Effector memory CD4-positive, alpha-beta T cell (primary cell): ENCODE results near the gene CDC42BPB.
"Not testable (repeated sequence)": the region's sequence is repeated elsewhere in the genome, so short reads cannot be mapped to it uniquely, and the experiment has no call there.

Experiments
- DNase-seq, 3 donors: peaks; one replicate each; pipeline ENCODE4 v3.0.0-alpha.2; 2020
- H3K27ac ChIP-seq: 2 replicates; pipeline ENCODE4 v1.7.0; 2013; ENCODE audit warnings: mild to moderate bottlenecking, low read length, moderate library complexity; ENCODE audit not compliant: insufficient read depth, poor library complexity, severe bottlenecking
- H3K27me3 ChIP-seq: replicated peaks from 2 replicates; pipeline ENCODE4 v1.7.0; 2013; ENCODE audit warnings: mild to moderate bottlenecking, low read length; ENCODE audit not compliant: insufficient read depth, control insufficient read depth, poor library complexity, severe bottlenecking
- H3K36me3 ChIP-seq: 2 replicates; pipeline ENCODE4 v1.7.0; 2013; ENCODE audit warnings: mild to moderate bottlenecking, low read length, moderate library complexity; ENCODE audit not compliant: control insufficient read depth, insufficient read depth
- H3K4me1 ChIP-seq: 2 replicates; pipeline ENCODE4 v1.7.0; 2013; ENCODE audit warnings: low read length, mild to moderate bottlenecking; ENCODE audit not compliant: control insufficient read depth, insufficient read depth, poor library complexity, severe bottlenecking
- H3K4me3 ChIP-seq: 2 replicates; pipeline ENCODE4 v1.7.0; 2013; ENCODE audit warnings: low read length, low read depth, mild to moderate bottlenecking; ENCODE audit not compliant: insufficient read depth, poor library complexity, severe bottlenecking
- H3K9me3 ChIP-seq: 2 replicates; pipeline ENCODE4 v1.7.0; 2013; ENCODE audit warnings: mild to moderate bottlenecking, low read length, moderate library complexity; ENCODE audit not compliant: control insufficient read depth

The CDC42BPB gene

DNA sequence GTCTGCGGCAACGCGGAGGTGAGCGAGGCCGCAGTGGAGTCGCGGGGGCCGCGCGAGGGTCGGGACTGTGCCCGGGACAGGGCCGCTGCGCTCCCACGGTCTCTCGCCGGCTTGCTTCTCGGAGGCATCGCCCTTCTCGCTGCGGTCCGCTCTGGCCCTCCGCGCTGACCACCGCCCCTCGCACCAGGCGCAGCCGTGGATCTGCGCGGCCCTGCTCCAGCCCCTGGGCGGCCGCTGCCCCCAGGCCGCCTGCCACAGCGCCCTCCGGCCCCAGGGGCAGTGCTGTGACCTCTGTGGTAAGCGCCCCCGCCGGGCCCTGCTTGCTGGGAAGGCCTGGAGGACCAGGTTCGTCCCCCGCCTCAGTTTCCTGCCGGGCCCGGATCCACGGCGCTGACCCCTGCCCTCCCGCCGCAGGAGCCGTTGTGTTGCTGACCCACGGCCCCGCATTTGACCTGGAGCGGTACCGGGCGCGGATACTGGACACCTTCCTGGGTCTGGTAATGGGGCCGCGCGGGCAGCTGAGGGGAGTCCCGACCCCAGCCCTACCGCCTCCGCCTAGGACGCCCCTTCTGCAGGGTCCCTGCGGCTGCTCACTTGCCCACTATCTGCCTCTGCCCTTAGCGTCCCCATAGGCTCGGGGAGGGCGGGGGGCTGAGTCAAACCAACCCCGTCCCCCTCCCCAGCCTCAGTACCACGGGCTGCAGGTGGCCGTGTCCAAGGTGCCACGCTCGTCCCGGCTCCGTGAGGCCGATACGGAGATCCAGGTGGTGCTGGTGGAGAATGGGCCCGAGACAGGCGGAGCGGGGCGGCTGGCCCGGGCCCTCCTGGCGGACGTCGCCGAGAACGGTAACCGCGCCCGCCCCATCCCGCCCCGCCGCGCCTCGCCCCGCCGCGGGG, 127.9 kb downstream of the CDC42BPB start:
- no peak for DNase-seq
- Histone ChIP-seq H3K27me3 (peaks cover 17% of the 10 kb centered on the region), H3K27ac (no peak overlapping the region), H3K4me1 (peaks cover 19% of the 10 kb centered on the region), H3K4me3 (peak overlapping the region; percentile 43), H3K9me3 (no peaks in the 10 kb centered on the region), H3K36me3 (no peaks in the 10 kb centered on the region)

GRCh38 chr14:102928412-102929240, 128.7 kb downstream of the CDC42BPB start:
- H3K9me3 ChIP-seq = no peaks in the 10 kb centered on the region
- peaks cover 17% of the 10 kb centered on the region for H3K27me3 ChIP-seq
- DNase-seq = peak; percentile 58 to 70 (median 69)
- peaks cover 27% of the 10 kb centered on the region for H3K4me1 ChIP-seq
- H3K27ac ChIP-seq = no peak overlapping the region
- peak overlapping the region; percentile 43 for H3K4me3 ChIP-seq
- no peaks in the 10 kb centered on the region for H3K36me3 ChIP-seq

DNA sequence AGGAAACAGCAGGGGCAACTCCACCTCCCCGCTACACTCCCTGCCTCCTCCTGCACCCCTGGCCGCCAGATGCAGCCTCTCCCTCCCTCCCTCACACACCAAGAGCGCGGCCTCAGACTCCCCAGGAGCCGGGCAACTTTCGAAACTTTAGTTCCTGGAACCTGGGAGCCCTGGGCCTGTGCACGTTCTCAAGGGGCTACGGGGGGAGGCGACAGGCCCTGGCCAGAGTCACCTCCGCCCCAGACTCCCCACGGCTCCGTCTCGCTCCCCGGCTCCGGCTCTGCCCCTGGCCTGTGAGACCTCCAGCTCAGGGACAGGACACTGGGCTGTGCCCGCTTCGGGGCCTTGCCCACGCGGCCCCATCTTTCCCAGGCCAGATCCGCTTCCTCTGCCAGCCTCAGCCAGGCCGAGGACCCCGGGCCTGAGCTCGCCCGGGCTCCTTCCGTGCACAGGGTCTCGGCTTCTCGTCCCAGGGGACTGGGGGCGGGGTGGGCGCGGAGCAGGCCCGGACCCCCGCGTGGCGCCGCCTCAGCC, 129.4 kb downstream of the CDC42BPB start:
- no peak overlapping the region for H3K27ac ChIP-seq
- H3K27me3 ChIP-seq = peaks cover 17% of the 10 kb centered on the region
- H3K9me3 ChIP-seq = no peaks in the 10 kb centered on the region
- DNase-seq = no peak
- H3K4me3 ChIP-seq = peak overlapping the region; percentile 43
- peaks cover 34% of the 10 kb centered on the region for H3K4me1 ChIP-seq
- no peaks in the 10 kb centered on the region for H3K36me3 ChIP-seq

DNA sequence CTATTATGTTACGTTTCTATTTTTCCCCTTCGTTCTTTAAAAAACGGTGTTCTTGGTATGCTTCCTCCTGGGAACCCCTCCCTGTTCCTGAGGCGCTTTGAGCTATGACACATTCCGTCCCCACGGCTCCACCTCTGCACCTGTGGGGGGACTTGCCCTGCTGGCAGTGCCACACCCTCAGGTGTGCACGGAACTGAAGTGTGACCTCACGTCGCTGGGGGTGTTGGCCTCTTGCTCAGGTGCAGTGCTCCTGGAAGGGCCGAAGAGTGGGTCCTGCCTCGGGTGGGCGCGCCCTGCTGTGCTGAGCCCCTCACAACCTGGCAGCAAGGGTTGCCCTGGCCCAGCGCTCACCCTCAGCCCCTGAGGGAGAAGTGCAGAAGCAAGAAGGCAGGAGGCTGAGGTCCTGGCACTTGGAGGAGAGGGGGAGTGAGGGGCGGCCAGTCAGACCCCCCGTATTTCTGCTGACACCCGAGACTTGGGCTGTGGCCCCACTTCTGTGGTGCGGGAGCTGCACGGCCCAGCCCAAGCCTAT, 129.9 kb downstream of the CDC42BPB start:
- no peak for DNase-seq
- Histone ChIP-seq H3K27ac (no peak overlapping the region), H3K36me3 (no peaks in the 10 kb centered on the region), H3K4me3 (peak overlapping the region; percentile 43), H3K27me3 (peaks cover 17% of the 10 kb centered on the region), H3K4me1 (peaks cover 34% of the 10 kb centered on the region), H3K9me3 (no peaks in the 10 kb centered on the region)

- H3K27ac ChIP-seq, DNase-seq, H3K36me3 ChIP-seq, H3K4me3 ChIP-seq, H3K9me3 ChIP-seq: not testable (repeated sequence)
- H3K27me3 ChIP-seq = peaks cover 17% of the 10 kb centered on the region
- peaks cover 34% of the 10 kb centered on the region for H3K4me1 ChIP-seq
Observed at GRCh38 chr14:102926840-102927239, 130.5 kb downstream of the CDC42BPB start.

DNA sequence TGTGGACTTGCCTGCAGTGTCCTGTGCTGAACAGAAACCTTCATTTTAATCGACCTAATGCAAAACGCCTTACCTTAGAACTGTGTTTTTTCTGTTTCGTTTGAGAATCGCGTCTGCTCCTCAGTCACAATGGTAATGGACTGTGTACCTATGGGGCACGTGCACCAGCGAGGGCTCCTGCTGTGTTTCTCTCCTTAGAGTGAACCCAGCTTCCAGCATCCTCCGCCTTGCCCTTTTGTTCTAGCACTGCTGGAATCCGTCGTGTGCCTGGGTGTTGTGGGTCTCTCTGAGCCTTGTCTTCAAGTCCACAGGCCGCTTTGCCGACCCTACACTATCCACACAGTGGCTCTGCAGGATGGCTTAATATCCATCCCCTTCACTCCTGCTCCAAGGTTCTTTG, 131.2 kb downstream of the CDC42BPB start:
- Histone ChIP-seq H3K4me3 (no peak overlapping the region), H3K27ac (no peak overlapping the region), H3K27me3 (peaks cover 17% of the 10 kb centered on the region), H3K4me1 (peaks cover 34% of the 10 kb centered on the region), H3K36me3 (no peaks in the 10 kb centered on the region), H3K9me3 (no peaks in the 10 kb centered on the region)
- no peak for DNase-seq

GRCh38 chr14:102925646-102926045, 131.7 kb downstream of the CDC42BPB start:
- Histone ChIP-seq H3K4me3 (no peak overlapping the region), H3K36me3 (no peaks in the 10 kb centered on the region), H3K27ac (no peak overlapping the region), H3K9me3 (no peaks in the 10 kb centered on the region), H3K27me3 (peaks cover 14% of the 10 kb centered on the region), H3K4me1 (peaks cover 34% of the 10 kb centered on the region)
- no peak for DNase-seq

GRCh38 chr14:102924632-102925588, 132.4 kb downstream of the CDC42BPB start:
- Histone ChIP-seq H3K27me3 (peaks cover 8% of the 10 kb centered on the region), H3K9me3 (no peaks in the 10 kb centered on the region), H3K4me3 (no peak overlapping the region), H3K36me3 (no peaks in the 10 kb centered on the region), H3K4me1 (peaks cover 34% of the 10 kb centered on the region), H3K27ac (no peak overlapping the region)
- DNase-seq = no peak

- H3K4me3 ChIP-seq = peak overlapping the region; percentile 38
- peaks cover 24% of the 10 kb centered on the region for H3K4me1 ChIP-seq
- no peaks in the 10 kb centered on the region for H3K9me3 ChIP-seq
- no peaks in the 10 kb centered on the region for H3K27me3 ChIP-seq
- no peaks in the 10 kb centered on the region for H3K36me3 ChIP-seq
- DNase-seq = no peak
- H3K27ac ChIP-seq = no peak overlapping the region
Observed at GRCh38 chr14:102923925-102924486, 133.3 kb downstream of the CDC42BPB start.
